ENCODE measurements around the gene LYRM7.

GRCh38 chr5:131211669-131212068, 40.9 kb downstream of the LYRM7 start:
- no peak for TF ChIP-seq POLR2AphosphoS5 (IDR thresholded peaks at IDR 0.05; ENCODE audit: low read depth, low read length)
- TF ChIP-seq, protein P1, sequence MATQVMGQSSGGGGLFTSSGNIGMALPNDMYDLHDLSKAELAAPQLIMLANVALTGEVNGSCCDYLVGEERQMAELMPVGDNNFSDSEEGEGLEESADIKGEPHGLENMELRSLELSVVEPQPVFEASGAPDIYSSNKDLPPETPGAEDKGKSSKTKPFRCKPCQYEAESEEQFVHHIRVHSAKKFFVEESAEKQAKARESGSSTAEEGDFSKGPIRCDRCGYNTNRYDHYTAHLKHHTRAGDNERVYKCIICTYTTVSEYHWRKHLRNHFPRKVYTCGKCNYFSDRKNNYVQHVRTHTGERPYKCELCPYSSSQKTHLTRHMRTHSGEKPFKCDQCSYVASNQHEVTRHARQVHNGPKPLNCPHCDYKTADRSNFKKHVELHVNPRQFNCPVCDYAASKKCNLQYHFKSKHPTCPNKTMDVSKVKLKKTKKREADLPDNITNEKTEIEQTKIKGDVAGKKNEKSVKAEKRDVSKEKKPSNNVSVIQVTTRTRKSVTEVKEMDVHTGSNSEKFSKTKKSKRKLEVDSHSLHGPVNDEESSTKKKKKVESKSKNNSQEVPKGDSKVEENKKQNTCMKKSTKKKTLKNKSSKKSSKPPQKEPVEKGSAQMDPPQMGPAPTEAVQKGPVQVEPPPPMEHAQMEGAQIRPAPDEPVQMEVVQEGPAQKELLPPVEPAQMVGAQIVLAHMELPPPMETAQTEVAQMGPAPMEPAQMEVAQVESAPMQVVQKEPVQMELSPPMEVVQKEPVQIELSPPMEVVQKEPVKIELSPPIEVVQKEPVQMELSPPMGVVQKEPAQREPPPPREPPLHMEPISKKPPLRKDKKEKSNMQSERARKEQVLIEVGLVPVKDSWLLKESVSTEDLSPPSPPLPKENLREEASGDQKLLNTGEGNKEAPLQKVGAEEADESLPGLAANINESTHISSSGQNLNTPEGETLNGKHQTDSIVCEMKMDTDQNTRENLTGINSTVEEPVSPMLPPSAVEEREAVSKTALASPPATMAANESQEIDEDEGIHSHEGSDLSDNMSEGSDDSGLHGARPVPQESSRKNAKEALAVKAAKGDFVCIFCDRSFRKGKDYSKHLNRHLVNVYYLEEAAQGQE (IDR thresholded peaks at IDR 0.05; ENCODE audit: insufficient read depth in 1 of 2, low read depth in 2 of 2, low read length in 2 of 2): no peak

All from PFSK-1 (cell line).